ENCODE results near the gene LRMDA. TPM values are rescaled to one million over a fixed set of nuclear protein-coding genes. Genes with fewer than 3 reads are reported as not detected.

Gene LRMDA
- total RNA-seq, 1 donor from 2014 or later: 18.7 TPM

GRCh38 chr10:76080451-76080850 is 649.0 kb downstream of the LRMDA start:
- DNase-seq (ENCODE audit: low read depth): no peak
- Histone ChIP-seq H3K27me3 (ENCODE audit: control insufficient read depth, insufficient read depth, low read length) (no peaks in the 10 kb centered on the region), H3K36me3 (ENCODE audit: control insufficient read depth, insufficient read depth, low read length) (no peaks in the 10 kb centered on the region), H3K4me3 (ENCODE audit: low read depth, low read length) (no peak overlapping the region)
- no peak for TF ChIP-seq CTCF (IDR thresholded peaks at IDR 0.05; ENCODE audit: insufficient read depth, low read length, poor library complexity, severe bottlenecking)

- H3K36me3 ChIP-seq (ENCODE audit: control insufficient read depth, insufficient read depth, low read length): no peaks in the 10 kb centered on the region
- TF ChIP-seq CTCF (IDR thresholded peaks at IDR 0.05; ENCODE audit: insufficient read depth, low read length, poor library complexity, severe bottlenecking): no peak
- no peaks in the 10 kb centered on the region for H3K27me3 ChIP-seq (ENCODE audit: control insufficient read depth, insufficient read depth, low read length)
- DNase-seq (ENCODE audit: low read depth): no peak
- no peak overlapping the region for H3K4me3 ChIP-seq (ENCODE audit: low read depth, low read length)
These were observed 649.6 kb downstream of the LRMDA start for GRCh38 chr10:76080991-76081390.

- no peak for TF ChIP-seq CTCF (IDR thresholded peaks at IDR 0.05; ENCODE audit: insufficient read depth, low read length, poor library complexity, severe bottlenecking)
- Histone ChIP-seq H3K27me3 (ENCODE audit: control insufficient read depth, insufficient read depth, low read length) (no peaks in the 10 kb centered on the region), H3K36me3 (ENCODE audit: control insufficient read depth, insufficient read depth, low read length) (no peaks in the 10 kb centered on the region), H3K4me3 (ENCODE audit: low read depth, low read length) (no peak overlapping the region)
- DNase-seq (ENCODE audit: low read depth): no peak
These were observed 650.8 kb downstream of the LRMDA start for GRCh38 chr10:76082232-76082631.

- no peak for TF ChIP-seq CTCF (IDR thresholded peaks at IDR 0.05; ENCODE audit: insufficient read depth, low read length, poor library complexity, severe bottlenecking)
- no peak for DNase-seq (ENCODE audit: low read depth)
- no peaks in the 10 kb centered on the region for H3K36me3 ChIP-seq (ENCODE audit: control insufficient read depth, insufficient read depth, low read length)
- no peak overlapping the region for H3K4me3 ChIP-seq (ENCODE audit: low read depth, low read length)
- H3K27me3 ChIP-seq (ENCODE audit: control insufficient read depth, insufficient read depth, low read length): no peaks in the 10 kb centered on the region
These were observed 651.5 kb downstream of the LRMDA start for GRCh38 chr10:76082956-76083355.

GRCh38 chr10:76085002-76085816 is 653.8 kb downstream of the LRMDA start:
- Histone ChIP-seq H3K4me3 (ENCODE audit: low read depth, low read length) (no peak overlapping the region), H3K27me3 (ENCODE audit: control insufficient read depth, insufficient read depth, low read length) (no peaks in the 10 kb centered on the region), H3K36me3 (ENCODE audit: control insufficient read depth, insufficient read depth, low read length) (no peaks in the 10 kb centered on the region)
- no peak for TF ChIP-seq CTCF (IDR thresholded peaks at IDR 0.05; ENCODE audit: insufficient read depth, low read length, poor library complexity, severe bottlenecking)
- DNase-seq (ENCODE audit: low read depth): no peak

GRCh38 chr10:76085817-76086167 is 654.4 kb downstream of the LRMDA start:
- Histone ChIP-seq H3K27me3 (ENCODE audit: control insufficient read depth, insufficient read depth, low read length) (no peaks in the 10 kb centered on the region), H3K4me3 (ENCODE audit: low read depth, low read length) (no peak overlapping the region), H3K36me3 (ENCODE audit: control insufficient read depth, insufficient read depth, low read length) (no peaks in the 10 kb centered on the region)
- no peak for TF ChIP-seq CTCF (IDR thresholded peaks at IDR 0.05; ENCODE audit: insufficient read depth, low read length, poor library complexity, severe bottlenecking)
- DNase-seq (ENCODE audit: low read depth): no peak
